Peyer's patch (tissue), 4 donors: ENCODE measurements around the gene PRICKLE2.

Experiments used
- POLR2A ChIP-seq, 2 donors: fragments of 450-650 bp; IDR thresholded peaks; one replicate each; pipeline ENCODE4 v1.5.1; 2017; ENCODE audit warnings: antibody characterized with exemption in 2 of 2, mild to moderate bottlenecking in 2 of 2, moderate library complexity in 2 of 2
- TF ChIP-seq, protein P1 (sequence below), 6 experiments: fragments of 450-650 bp in 4 of 6; fragments of 200-600 bp in 2 of 6; sonication (generic) in 1 of 6; IDR thresholded peaks; one replicate each; pipeline ENCODE4 v1.5.1; 2017 to 2019; ENCODE audit warnings: antibody characterized with exemption in 6 of 6, mild to moderate bottlenecking in 3 of 6, moderate library complexity in 1 of 6

DNA sequence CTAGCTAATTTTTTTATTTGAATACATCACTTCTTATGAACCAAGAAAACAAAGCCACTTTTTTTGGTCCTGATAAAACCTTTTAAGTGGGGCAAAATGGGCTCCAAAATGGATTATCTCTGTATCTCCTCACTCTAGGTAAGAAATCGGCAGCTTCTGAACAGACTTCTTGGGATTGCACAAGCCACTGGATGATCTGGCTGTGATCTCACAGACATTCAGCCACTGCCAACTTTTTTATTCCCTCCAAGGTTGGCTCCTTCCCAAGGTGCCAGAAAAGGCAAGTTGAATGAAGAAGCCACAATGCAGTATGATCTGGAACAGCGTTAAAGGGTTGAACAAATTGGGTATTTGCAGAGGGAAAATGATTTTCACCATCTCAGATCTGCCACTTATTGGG, 73.2 kb downstream of the PRICKLE2 start:
- TF ChIP-seq, protein P1, sequence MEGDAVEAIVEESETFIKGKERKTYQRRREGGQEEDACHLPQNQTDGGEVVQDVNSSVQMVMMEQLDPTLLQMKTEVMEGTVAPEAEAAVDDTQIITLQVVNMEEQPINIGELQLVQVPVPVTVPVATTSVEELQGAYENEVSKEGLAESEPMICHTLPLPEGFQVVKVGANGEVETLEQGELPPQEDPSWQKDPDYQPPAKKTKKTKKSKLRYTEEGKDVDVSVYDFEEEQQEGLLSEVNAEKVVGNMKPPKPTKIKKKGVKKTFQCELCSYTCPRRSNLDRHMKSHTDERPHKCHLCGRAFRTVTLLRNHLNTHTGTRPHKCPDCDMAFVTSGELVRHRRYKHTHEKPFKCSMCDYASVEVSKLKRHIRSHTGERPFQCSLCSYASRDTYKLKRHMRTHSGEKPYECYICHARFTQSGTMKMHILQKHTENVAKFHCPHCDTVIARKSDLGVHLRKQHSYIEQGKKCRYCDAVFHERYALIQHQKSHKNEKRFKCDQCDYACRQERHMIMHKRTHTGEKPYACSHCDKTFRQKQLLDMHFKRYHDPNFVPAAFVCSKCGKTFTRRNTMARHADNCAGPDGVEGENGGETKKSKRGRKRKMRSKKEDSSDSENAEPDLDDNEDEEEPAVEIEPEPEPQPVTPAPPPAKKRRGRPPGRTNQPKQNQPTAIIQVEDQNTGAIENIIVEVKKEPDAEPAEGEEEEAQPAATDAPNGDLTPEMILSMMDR (IDR thresholded peaks at IDR 0.05) = no peak
- no peak for TF ChIP-seq POLR2A (IDR thresholded peaks at IDR 0.05)
